ENCODE measurements around the gene BOD1L1.

GRCh38 chr4:13547485-13548041 lies 80.0 kb downstream of the BOD1L1 start:
- TF ChIP-seq CTCF (conservative IDR thresholded peaks at IDR 0.05; ENCODE audit: low read depth in 2 of 2) (no peak), EZH2 (IDR thresholded peaks at IDR 0.05; ENCODE audit: low read depth, unreplicated experiment) (peak; percentile 46), POLR2AphosphoS5 (IDR thresholded peaks at IDR 0.05; ENCODE audit: low read depth) (no peak), STAT1 (IDR thresholded peaks at IDR 0.05; ENCODE audit: unreplicated experiment) (no peak), ZNF331 (CRISPR knock-in tag; IDR thresholded peaks at IDR 0.05; ENCODE audit: low read depth) (no peak), REST (IDR thresholded peaks at IDR 0.05; ENCODE audit: unreplicated experiment) (no peak), EZH2phosphoT487 (IDR thresholded peaks at IDR 0.05; ENCODE audit: unreplicated experiment) (no peak), JUNB (IDR thresholded peaks at IDR 0.05; ENCODE audit: unreplicated experiment) (no peak), NANOG (IDR thresholded peaks at IDR 0.05; ENCODE audit: borderline replicate concordance) (no peak), CREB1 (CRISPR knock-in tag; IDR thresholded peaks at IDR 0.05; ENCODE audit: low read depth) (no peak), ETS1 (IDR thresholded peaks at IDR 0.05) (no peak)
